Smooth muscle cell of the brain vasculature (primary cell): ENCODE data around the gene APOF.
"Not testable (repeated sequence)": the region's sequence is repeated elsewhere in the genome, so short reads cannot be mapped to it uniquely, and the experiment has no call there.

ENCODE experiments used
- DNase-seq: peaks from one replicate; pipeline ENCODE4 v3.0.0-alpha.2; 2012; ENCODE audit warnings: low read depth, low spot score

The APOF gene

DNA sequence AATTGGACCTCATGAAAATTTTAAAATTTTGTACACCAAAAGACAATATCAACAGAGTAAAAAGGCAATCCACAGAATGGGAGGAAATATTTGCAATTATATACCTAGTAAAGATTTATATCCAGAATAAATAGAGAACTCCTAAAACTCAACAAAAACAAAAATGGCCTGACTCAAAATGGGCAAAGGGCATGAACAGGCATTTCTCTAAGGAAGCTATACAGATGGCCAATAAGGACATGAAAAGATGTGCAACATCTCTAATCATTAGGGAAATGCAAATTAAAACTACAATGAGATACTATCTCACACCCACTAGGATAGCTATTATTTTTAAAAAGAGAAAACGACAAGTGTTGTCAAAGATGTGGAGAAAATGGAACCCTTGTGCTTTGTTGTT lies 10.9 kb upstream of the APOF start:
- DNase-seq, result no peak

DNA sequence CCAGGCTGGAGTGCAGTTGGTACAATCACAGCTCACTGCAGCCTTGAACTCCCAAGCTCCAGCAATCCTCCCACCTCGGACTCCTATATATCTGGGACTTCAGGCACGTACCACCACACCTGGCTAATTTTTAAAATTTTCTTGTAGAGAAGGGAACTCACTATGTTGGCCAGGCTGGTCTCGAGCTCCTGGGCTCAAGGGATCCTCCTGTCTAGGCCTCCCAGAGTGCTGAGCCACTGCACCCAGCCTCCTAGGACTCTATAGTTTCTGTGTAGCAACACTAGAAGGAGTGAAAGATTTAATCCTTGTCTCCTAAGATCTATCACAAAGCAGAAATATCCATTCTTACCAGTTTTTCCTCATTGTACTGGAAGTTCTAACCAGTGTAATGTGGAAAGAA lies 4.3 kb upstream of the APOF start:
- DNase-seq, result no peak

DNA sequence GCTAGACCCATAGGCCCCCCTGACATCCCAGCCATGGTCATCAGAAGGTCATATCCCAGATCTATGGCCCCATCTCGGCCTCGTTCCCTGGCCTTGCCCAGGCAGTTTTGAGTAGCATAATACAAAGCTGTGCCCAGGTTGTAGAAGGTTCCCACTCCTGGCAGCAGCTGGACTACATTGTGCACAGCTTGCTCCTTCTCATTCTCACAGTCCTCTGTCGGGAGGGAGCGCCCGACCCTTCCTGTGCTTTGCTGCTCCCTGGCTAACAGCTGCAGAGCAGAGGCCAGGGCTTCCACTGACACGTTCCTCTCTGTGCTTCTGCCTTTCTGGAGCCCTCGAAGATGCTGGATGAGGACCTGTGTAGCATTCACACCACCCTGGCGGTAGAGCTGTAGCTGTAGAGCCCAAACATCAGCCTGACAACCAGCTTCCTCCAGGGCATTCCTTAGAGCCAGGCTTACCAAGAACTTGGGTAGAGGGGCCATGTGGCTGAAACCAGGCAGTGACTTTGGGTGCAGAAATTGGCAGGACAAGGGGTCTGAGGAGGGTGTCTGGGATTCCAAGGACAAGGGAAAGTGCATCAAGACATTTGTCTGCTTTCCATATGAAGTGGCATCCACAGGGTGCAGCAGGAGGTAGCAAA lies 1.0 kb downstream of the APOF start:
- no peak for DNase-seq

DNA sequence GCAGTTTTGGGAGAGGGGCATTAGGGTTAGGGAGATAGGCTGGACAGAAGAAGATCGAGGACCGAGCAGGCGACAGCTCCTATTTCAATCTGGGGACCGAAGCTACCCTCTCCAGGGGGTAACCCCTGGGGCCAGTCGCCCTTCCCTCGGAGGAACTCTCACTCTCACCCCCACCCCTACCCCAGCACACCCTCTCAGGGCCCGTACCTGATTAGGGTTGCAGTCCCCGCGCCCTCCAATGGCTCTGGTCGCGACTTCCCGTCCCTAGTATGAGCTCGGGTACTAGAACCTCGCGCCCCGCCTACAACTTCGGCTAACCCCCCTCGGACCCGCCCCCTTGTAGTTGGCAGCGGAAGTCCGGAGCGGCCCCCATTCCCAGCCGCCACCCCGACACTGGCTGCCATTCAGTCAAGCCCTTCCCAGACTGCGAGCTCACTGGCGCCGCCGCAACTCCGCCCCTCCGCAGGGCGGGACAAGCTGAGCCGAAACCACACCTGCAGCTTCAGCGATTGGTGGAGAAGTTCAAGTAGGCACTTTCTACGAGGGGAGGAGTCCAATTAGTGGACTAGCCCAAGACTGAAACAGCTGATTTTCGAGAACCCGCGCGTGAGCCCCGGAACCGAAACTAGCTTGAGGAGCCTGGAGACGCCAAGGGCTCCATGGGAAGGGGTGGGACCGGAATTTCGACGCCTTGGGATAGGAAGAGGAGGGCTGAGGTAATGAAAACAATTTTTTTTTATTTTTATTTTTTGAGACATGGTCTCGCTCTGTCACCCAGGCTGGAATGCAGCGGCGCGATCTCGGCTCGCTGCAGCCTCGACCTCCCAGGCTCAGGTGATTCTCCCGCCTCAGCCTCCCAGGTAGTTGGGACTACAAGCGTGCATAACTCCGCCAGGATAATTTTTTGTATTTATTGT lies 2.5 kb downstream of the APOF start, which contains the start of gene STAT2:
Gene STAT2, minus strand, starts transcription at position 257 of the 917 bp plus-strand sequence. CDS start 3,536 bp downstream, outside the sequence.
- DNase-seq, result peak; percentile 100

DNA sequence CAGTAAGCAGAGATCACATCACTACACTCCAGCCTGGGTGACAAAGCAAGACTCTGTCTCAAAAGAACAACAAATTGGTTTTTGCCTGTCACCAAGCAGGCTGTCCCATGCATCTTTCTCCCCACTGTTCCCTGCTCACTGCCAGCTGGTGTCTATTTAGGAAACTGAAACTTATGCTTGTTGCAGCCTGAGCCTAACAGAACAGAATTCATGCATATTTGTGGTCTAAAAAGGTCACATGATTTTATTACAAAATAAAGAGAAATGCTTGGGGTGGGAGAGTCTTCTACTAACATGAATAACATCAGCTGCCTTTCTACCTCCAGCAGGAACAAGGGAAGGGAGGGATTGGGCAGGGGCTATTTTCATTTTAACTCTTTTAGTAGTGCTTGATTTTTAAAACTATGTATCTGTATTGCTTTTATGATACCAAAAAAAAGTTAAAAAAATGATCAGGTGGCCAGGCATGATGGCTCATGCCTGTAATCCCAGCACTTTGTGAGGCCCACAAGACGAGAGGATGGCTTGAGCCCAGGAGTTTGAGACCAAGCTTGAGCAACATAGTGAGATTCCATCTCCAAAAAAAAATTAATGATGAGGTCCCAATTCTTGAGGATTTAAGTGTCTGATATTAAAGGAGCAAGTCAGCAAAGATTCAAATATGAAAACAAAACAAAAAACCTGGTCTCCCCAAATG lies 3.7 kb downstream of the APOF start:
- DNase-seq, result peak; percentile 43

DNA sequence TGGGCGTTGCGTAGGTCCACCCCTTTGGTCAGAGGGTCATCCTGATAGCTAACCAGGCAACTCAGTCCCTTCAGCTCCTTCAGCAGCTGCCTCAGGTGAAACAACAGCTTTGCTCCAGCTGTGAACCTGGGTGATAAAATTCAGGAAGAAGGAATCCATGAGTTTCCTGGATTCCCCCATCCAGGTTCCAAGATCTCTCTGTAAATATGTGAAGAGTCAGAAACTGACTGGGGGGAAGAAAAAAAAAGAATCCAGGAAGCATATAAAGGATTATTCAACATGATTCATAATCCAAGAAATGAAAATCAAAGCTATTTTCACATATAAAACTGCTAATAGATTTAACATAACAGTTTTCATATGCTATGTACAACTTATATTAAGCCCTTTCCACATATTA lies 11.3 kb downstream of the APOF start:
- DNase-seq, result no peak

DNA sequence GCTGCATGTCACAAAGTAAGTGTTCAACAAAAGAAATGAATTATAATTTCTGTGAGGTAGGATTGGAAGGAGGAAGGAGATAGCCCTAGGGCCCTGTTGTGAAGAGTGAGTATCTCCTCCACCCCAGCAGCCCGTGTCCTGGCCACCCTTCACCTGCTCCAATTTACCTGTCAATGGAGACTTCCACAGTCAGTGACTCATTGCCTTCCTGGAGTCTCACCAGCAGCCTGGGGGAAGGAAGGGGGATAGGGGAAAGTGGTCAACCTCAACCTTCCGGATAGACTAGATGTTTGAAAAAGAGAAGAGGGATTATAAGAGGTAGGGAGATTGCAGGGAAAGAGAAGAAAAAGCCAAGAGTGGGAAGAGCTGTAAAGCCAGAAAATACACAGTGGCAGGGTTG lies 12.0 kb downstream of the APOF start:
- no peak for DNase-seq

DNA sequence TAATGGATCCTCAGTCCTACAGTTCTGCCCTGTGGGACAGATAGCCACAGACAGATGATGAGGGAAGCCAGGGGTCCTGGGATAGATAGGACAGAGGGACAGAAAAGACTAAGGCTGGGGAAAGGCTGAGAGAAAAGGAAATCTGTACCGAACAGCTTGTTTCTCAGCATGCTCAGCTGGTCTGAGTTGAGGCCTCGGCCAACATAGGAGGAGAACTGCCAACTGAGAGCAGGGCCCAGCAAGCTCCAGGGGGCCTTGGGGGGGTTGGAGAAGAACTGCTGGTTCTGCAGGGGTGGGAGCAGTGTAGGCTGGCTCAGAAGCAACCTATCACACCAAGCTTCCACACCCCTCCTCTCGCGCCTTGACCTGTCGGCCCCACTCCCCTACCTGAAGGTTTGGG lies 13.9 kb downstream of the APOF start:
- DNase-seq, result no peak

DNA sequence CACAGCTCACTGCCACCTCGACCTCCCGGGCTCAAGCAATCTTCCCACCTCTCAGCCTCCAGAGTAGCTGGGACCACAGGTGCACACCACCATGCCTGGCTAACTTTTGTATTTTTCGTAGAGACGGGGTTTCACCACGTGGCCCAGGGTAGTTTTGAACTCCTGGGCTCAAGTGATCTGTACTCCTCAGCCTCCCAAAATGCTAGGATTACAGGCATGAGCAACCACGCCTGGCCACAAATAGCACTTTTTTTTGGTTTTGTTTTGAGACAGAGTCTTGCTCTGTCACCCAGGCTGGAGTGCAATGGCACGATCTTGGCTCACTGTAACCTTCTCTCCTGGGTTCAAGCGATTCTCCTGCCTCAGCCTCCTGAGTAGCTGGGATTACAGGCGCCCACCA lies 15.4 kb downstream of the APOF start:
- DNase-seq, result not testable (repeated sequence)

DNA sequence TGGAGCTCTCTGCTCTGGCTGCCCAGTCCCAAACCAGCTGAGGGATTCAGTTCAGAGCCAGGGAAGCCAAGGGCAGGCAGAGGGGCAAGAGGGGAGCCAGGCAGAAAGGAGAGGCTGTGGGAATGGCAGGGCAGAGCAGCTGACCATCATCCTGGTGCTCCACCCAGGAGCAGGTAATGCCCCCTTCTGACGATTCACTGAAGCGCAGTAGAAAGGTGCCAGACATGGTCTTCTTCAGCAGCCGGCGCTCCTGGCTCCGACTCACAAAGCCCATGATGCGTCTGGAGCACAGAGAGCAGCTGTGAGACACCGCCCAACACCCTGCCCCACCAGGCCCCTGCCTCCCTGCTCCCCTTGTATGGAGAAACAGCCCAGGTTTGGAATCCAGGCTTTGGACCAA lies 16.0 kb downstream of the APOF start:
- no peak for DNase-seq

DNA sequence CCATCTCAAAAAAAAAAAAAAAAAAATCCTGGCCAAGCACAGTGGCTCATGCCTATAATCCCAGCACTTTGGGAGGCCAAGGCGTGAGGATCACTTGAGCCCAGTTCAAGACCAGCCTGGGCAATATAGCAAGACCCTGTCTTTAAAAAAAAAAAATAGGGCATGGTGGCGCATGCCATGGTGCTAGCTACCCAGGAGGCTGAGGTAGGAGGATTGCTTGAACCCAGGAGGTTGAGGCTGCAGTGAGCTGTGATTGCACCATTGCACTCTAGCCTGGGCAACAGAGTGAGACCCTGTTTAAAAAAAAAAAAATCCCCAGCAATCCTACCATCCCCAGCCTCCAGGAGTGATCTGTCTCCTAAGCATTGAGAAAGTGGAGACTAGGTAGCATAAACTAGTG lies 20.4 kb downstream of the APOF start:
- DNase-seq, result not testable (repeated sequence)

DNA sequence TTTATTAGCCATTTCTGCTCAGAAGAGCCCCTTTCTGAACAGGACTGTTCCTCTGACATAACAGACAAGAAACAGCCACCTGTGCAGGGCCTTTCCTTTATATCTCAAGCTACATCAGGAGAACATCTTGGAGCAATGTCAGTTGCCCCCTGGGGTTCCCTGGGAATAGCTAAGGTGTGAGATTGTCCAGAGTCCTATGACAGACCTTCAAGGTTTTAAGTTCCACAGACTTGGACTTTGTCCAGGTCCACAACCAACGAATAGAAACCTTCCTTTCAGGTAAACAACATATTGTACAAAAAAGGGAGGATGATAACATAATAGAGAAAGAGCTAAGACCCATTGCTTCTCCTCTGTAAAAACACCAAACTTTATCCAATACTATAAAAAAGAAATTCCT lies 21.0 kb downstream of the APOF start:
- DNase-seq, result no peak

DNA sequence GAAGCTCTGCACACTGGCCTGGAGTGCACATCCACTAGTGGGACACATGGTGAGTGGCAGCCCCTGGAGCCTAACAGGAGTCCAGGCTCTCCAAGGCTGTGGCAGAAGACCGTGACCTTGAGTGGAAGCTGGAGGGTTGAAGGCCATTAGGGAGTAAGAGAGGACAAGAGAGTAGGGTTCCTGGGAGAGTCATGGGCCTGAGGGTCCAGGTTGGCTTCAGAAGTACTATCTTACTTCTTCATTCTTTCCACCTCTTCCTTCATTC lies 23.6 kb downstream of the APOF start:
- DNase-seq, result no peak

DNA sequence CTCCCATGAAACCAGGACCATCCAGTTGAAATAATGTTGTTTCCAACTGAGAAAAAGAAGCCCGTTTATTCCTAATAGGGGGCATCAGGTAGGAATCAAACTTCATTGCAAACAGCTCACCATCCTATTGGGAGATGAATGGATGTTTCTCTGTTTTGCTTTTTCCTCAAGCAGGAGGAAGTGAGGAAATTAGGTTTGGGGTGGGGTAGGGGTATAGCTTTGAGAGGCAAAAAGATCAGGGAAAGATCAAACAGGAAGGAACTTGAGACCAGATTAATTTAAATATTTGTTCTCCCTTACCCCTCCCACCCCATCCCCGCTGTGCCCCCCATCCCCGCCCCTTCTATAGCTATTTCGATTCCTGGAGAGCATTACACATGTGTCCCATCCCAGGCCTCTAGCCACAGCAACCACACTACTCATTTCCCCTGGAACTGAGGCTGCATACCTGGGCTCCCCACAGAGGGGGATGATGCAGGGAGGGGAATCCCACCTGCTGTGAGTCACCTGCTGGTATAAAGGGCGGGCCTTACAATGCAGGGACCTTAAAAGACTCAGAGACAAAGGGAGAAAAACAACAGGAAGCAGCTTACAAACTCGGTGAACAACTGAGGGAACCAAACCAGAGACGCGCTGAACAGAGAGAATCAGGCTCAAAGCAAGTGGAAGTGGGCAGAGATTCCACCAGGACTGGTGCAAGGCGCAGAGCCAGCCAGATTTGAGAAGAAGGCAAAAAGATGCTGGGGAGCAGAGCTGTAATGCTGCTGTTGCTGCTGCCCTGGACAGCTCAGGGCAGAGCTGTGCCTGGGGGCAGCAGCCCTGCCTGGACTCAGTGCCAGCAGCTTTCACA lies 24.1 kb downstream of the APOF start, which contains the start of gene IL23A:
Gene IL23A, plus strand, starts transcription at position 577 of the 850 bp plus-strand sequence. Its CDS starts 161 bp downstream, at position 738.
- no peak for DNase-seq

DNA sequence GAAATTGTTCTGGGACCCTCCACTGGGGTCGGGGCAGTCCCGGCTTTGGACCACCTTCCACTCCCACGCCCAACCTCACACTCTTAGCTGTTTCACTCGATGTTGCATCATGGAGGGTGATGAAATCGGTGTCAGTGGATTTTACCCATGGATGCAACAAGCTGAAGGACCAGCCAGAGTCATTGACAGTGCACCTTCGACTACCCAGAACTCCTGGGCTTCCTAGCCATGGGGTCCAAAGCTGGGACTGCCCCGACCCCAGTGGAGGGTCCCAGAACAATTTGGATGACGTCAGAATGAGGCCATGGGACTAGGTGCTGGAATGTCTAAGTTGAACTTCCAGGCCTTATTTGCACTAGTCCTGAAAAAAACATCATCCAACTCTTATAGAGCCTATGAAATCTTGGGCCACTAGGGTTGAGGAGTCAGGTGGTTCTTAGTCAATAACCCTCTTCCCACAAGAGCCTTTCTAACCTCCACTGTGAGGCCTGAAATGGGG lies 24.9 kb downstream of the APOF start:
- no peak for DNase-seq

DNA sequence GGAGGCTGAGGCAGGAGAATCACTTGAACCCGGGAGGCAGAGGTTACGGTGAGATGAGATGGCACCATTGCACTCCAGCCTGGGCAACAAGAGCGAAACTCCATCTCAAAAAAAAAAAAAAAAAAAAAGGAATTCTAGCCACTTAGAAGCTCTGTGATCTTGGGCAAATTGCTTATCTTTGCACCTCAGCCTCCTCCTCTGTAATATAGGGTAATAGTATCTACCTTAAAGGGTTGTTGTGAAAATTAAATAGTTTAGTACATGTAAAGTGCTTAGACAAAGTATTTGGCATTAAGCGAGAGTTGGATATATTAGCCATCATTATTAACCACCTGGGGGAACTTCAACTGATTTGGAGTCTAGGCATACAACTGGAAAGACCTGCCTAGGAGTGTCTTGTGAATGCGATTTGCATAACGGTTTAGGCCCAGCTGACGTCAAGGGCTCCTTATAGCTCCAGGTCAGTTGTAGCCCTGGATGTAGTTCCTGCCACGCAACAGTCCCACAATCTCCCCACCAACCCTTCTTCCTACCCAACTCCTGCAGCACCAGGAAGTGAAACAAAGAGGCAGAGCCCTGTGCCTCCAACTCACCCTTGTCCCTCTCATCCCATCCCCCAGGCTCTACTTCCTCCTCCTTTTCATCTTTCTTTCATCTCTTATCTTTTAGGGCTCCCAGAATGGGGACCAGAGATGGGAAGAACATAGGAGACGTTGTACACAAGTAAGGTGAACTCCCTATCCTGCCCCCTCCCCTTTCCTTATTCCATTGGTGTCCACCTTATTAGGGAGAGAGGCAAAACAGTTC lies 26.1 kb downstream of the APOF start:
- no peak for DNase-seq

DNA sequence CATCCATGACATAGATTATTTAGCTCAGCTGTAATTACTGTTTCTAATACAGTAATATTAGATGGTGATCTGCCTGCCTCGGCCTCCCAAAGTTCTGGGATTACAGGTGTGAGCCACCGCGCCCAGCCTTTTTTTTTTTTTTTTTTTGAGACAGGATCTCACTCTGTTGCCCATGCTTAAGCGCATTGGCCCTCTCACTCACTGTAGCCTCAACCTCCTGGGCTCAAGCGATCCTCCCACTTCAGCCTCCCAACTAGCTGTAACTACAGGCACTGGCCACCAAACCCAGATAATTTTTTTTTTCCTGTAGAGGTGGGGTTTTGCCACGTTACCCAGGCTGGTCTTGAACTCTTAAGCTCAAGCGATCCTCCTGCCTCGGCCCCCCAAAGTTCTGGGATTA lies 27.1 kb downstream of the APOF start:
- not testable (repeated sequence) for DNase-seq

DNA sequence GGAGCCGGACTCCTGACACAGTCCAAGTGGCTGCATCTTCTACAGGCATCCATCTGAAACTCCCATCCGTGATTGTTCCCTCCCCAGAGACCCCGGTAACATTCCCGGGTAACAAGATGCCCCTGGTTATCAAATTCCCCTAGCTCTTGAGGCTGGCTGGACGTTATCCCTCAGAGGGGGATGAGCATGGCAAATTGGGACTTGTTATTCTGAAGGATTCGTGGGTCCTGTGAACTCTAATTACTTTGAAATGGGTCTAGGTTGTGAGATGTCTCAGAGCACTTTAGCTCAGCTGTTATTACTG lies 28.2 kb downstream of the APOF start:
- DNase-seq, result no peak

DNA sequence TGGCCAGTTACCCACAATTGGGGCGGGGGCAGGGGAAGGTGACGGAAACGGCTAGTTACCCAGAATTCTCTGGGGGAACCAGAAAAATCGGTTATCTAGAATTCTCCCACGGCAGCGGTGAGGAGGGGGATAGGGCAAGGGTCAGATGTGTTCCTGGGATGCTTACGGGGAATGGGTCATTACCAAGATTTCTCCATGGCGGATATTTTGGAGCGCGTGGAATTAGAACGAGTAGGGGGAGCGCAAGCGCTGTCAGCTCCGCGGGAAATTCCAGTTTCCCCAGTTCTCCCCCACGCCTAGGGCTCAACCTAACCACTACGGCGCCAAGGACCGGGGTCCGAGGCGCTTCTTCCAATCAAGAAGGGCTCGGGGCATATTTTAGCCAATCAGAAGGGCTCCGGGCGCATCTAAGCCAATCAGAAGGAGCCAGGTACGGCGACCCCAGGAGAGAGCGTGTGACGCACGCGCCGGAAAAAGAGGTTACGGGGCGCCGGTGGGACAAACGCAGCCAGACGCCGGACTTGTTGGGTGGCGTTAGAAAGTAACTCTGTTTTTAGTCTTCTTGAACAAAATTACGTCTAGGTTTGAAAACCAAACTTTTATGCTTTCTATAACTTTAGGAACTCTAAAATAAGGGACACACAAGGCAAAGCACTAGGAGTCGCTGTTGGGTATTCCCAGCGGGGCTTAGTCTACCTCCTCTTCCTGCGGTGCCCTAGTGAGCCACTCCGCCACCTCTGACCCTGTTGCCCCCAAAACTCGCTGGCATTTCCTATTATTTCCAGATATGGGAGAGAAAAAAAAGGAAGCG lies 28.8 kb downstream of the APOF start, which contains the start of gene PAN2:
Gene PAN2, minus strand, starts transcription at position 322 of the 811 bp plus-strand sequence. CDS start 906 bp downstream, outside the sequence.
- peak; percentile 95 for DNase-seq

DNA sequence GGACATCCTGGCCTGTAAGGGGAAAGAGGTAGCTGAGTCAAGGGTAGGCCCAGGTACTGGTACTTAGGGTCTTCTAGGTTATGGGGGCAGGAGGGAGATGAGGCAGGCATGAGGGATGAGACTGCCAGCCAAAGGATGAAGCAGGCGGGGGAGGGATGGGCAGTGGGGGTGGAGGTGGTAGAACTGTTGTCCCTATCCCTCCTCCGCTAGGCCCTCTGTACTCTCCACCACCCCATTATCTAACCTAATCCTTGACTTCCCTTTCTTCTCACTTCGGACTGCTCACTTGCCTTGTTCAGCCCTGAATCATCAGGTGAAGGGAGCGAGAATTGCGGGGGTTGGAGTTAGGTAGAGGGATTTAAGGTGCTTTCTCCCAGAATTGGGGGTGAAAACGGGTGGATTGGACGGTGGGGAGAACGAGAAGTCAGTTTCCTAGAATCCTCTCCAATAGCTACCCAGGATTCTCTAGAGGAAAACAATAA lies 29.4 kb downstream of the APOF start:
- no peak for DNase-seq
